Measurements from ENCODE around the gene POLG.

GRCh38 chr15:89358435-89358754, 23.8 kb upstream of the POLG start:
- TF ChIP-seq ELK1 (IDR thresholded peaks at IDR 0.05; ENCODE audit: borderline replicate concordance, low read depth, low read length) (no peak), POLR2A (IDR thresholded peaks at IDR 0.05; ENCODE audit: low read depth, low read length) (no peak), CTCF (conservative IDR thresholded peaks at IDR 0.05; ENCODE audit: low read depth, low read length) (no peak), BHLHE40 (IDR thresholded peaks at IDR 0.05; ENCODE audit: low read depth, low read length) (no peak)

All from IMR-90 (cell line).